Uterus (tissue), 2 donors: ENCODE measurements around the gene CNDP2.
A peak's percentile ranks its signal among the peaks of the same experiment; 100 is the strongest.

ENCODE experiments used
- CTCF ChIP-seq, 4 experiments: fragments of 200-600 bp in 2 of 4; fragments of 450-650 bp in 2 of 4; sonication (generic) in 2 of 4; IDR thresholded peaks; one replicate each; pipeline ENCODE4 v1.5.1; 2016 to 2019; ENCODE audit warnings: antibody characterized with exemption in 4 of 4, mild to moderate bottlenecking in 2 of 4, moderate library complexity in 1 of 4
- POLR2A ChIP-seq, 2 donors: fragments of 450-650 bp; IDR thresholded peaks; one replicate each; pipeline ENCODE4 v1.6.1; 2016; ENCODE audit warnings: antibody characterized with exemption in 2 of 2, mild to moderate bottlenecking in 1 of 2, moderate library complexity in 1 of 2

GRCh38 chr18:74495581-74496507, at the start of gene CNDP2:
- TF ChIP-seq CTCF (IDR thresholded peaks at IDR 0.05) (peak in 1 of 4 experiments; percentile 13), POLR2A (IDR thresholded peaks at IDR 0.05) (peak; percentile 87 to 91)
